Hepatocyte (in vitro differentiated cells): Measurements from ENCODE around the gene MAGI2. TPM values are rescaled to one million over a fixed set of nuclear protein-coding genes. Genes with fewer than 3 reads are reported as not detected.

Source experiments
- DNase-seq: peaks from one replicate; pipeline ENCODE4 v3.0.0-alpha.2; 2016; ENCODE audit warnings: low spot score
- H2AFZ ChIP-seq: fragments of 200-600 bp; sonication (generic); 2 replicates; pipeline ENCODE4 v1.6.0; 2016; ENCODE audit warnings: antibody characterized with exemption, mild to moderate bottlenecking
- H3K27ac ChIP-seq: fragments of 200-600 bp; sonication (generic); 2 replicates; pipeline ENCODE4 v1.5.1; 2016; ENCODE audit warnings: mild to moderate bottlenecking
- H3K27me3 ChIP-seq: fragments of 200-600 bp; sonication (generic); 2 replicates; pipeline ENCODE4 v1.6.1; 2016
- H3K36me3 ChIP-seq: fragments of 200-600 bp; sonication (generic); replicated peaks from 2 replicates; pipeline ENCODE4 v1.5.1; 2016; ENCODE audit warnings: low read depth; ENCODE audit not compliant: insufficient read depth
- H3K4me1 ChIP-seq: fragments of 200-600 bp; sonication (generic); 2 replicates; pipeline ENCODE4 v1.5.1; 2016; ENCODE audit warnings: mild to moderate bottlenecking, moderate library complexity; ENCODE audit not compliant: insufficient read depth
- H3K4me2 ChIP-seq: fragments of 200-600 bp; sonication (generic); 2 replicates; pipeline ENCODE4 v1.6.0; 2016
- H3K4me3 ChIP-seq: fragments of 200-600 bp; sonication (generic); 2 replicates; pipeline ENCODE4 v1.5.1; 2016; ENCODE audit warnings: mild to moderate bottlenecking
- H3K79me2 ChIP-seq: fragments of 200-600 bp; sonication (generic); 2 replicates; pipeline ENCODE4 v1.6.0; 2017; ENCODE audit warnings: mild to moderate bottlenecking
- H3K9me2 ChIP-seq: fragments of 200-600 bp; sonication (generic); replicated peaks from 2 replicates; pipeline ENCODE4 v1.6.0; 2017; ENCODE audit warnings: mild to moderate bottlenecking; ENCODE audit not compliant: insufficient read depth
- H3K9me3 ChIP-seq: fragments of 200-600 bp; sonication (generic); 2 replicates; pipeline ENCODE4 v1.5.1; 2016; ENCODE audit warnings: low read depth, mild to moderate bottlenecking
- H4K20me1 ChIP-seq: fragments of 200-600 bp; sonication (generic); 2 replicates; pipeline ENCODE4 v1.6.0; 2016; ENCODE audit warnings: mild to moderate bottlenecking; ENCODE audit not compliant: insufficient read depth, poor library complexity, severe bottlenecking
- CTCF ChIP-seq: fragments of 200-600 bp; sonication (generic); IDR thresholded peaks from 2 replicates; pipeline ENCODE4 v1.5.1; 2016; ENCODE audit warnings: antibody characterized with exemption, mild to moderate bottlenecking; ENCODE audit not compliant: poor library complexity
- EZH2 ChIP-seq: fragments of 200-600 bp; sonication (generic); IDR thresholded peaks from 2 replicates; pipeline ENCODE4 v1.6.1; 2016; ENCODE audit warnings: antibody characterized with exemption, mild to moderate bottlenecking, borderline replicate concordance
- EZH2phosphoT487 ChIP-seq: fragments of 200-600 bp; sonication (generic); IDR thresholded peaks from one replicate; pipeline ENCODE4 v1.6.1; 2018; ENCODE audit warnings: antibody characterized with exemption, mild to moderate bottlenecking, low read depth, moderate library complexity; ENCODE audit not compliant: unreplicated experiment, severe bottlenecking
- WGBS: methylation state at CpG from one replicate; pipeline ENCODE4 v1.1.6; 2016; ENCODE audit warnings: low lambda C conversion rate; ENCODE audit errors: missing lambda C conversion rate; 5-methylcytosine and 5-hydroxymethylcytosine counted together
- polyA plus RNA-seq: library from polyadenylated mRNA; unstranded; fragments of >200 nt; fragmentation: Nextera tagmentation; extraction: Ambion mirVana; gene quantifications from 2 replicates; pipeline ENCODE4 v1.2.1, GENCODE V29; 2016
- total RNA-seq: library from RNA; depleted of rRNA; stranded (reverse); fragments of >200 nt; gene quantifications from 2 replicates; pipeline ENCODE4 v1.2.3, GENCODE V29; 2014

The MAGI2 gene
- total and polyA plus RNA-seq, 2 experiments from 2014 or later, result 3.1 to 6.7 TPM

- Histone ChIP-seq H3K4me3 (no peak overlapping the region), H3K9me2 (no peaks in the 10 kb centered on the region), H3K27me3 (no peaks in the 10 kb centered on the region), H3K9me3 (no peaks in the 10 kb centered on the region), H3K27ac (no peak overlapping the region), H2AFZ (no peak overlapping the region), H4K20me1 (no peaks in the 10 kb centered on the region), H3K36me3 (no peaks in the 10 kb centered on the region), H3K79me2 (peaks cover 7% of the 10 kb centered on the region), H3K4me1 (peaks cover 17% of the 10 kb centered on the region), H3K4me2 (no peak overlapping the region)
- 90% methylated on average over 5 of the region's 5 CpGs for WGBS
- TF ChIP-seq EZH2 (no peak), CTCF (no peak)
- DNase-seq, result no peak
Observed at GRCh38 chr7:78015574-78016260, 1437.8 kb downstream of the MAGI2 start.

- no peaks in the 10 kb centered on the region for H3K36me3 ChIP-seq
- TF ChIP-seq EZH2, result no peak
- TF ChIP-seq CTCF, result no peak
- no peak for TF ChIP-seq EZH2phosphoT487
- no peak overlapping the region for H2AFZ ChIP-seq
- DNase-seq, result no peak
- H3K9me3 ChIP-seq, result no peaks in the 10 kb centered on the region
- H3K27ac ChIP-seq, result no peak overlapping the region
- H3K79me2 ChIP-seq, result peaks cover 7% of the 10 kb centered on the region
- no peaks in the 10 kb centered on the region for H3K9me2 ChIP-seq
- WGBS, result 65% methylated on average over 3 of the region's 3 CpGs
- H3K27me3 ChIP-seq, result no peaks in the 10 kb centered on the region
- peaks cover 17% of the 10 kb centered on the region for H3K4me1 ChIP-seq
- H4K20me1 ChIP-seq, result no peaks in the 10 kb centered on the region
- no peak overlapping the region for H3K4me2 ChIP-seq
- H3K4me3 ChIP-seq, result no peak overlapping the region
Observed at GRCh38 chr7:78014401-78014800, 1439.1 kb downstream of the MAGI2 start.

- Histone ChIP-seq H3K9me3 (no peaks in the 10 kb centered on the region), H3K27ac (no peak overlapping the region), H3K9me2 (no peaks in the 10 kb centered on the region), H3K4me1 (peaks cover 10% of the 10 kb centered on the region), H3K4me2 (no peak overlapping the region), H3K27me3 (no peaks in the 10 kb centered on the region), H2AFZ (no peak overlapping the region), H3K36me3 (no peaks in the 10 kb centered on the region), H3K4me3 (no peak overlapping the region), H3K79me2 (peaks cover 3% of the 10 kb centered on the region), H4K20me1 (no peaks in the 10 kb centered on the region)
- TF ChIP-seq EZH2phosphoT487, result no peak
- no peak for TF ChIP-seq CTCF
- WGBS, result 92% methylated on average over 3 of the region's 3 CpGs
- DNase-seq, result no peak
Observed at GRCh38 chr7:78013386-78013785, 1440.1 kb downstream of the MAGI2 start.

GRCh38 chr7:78011642-78012041, 1441.8 kb downstream of the MAGI2 start:
- no peak overlapping the region for H3K27ac ChIP-seq

More at GRCh38 chr7:78011642-78012041, 1441.8 kb downstream of the MAGI2 start:
- no peaks in the 10 kb centered on the region for H3K9me2 ChIP-seq
- DNase-seq, result no peak
- no peaks in the 10 kb centered on the region for H3K9me3 ChIP-seq
- H3K4me3 ChIP-seq, result no peak overlapping the region
- no peaks in the 10 kb centered on the region for H3K27me3 ChIP-seq
- no peaks in the 10 kb centered on the region for H3K36me3 ChIP-seq
- no peak for TF ChIP-seq EZH2
- no peak for TF ChIP-seq EZH2phosphoT487
- TF ChIP-seq CTCF, result no peak
- no peaks in the 10 kb centered on the region for H4K20me1 ChIP-seq
- H3K79me2 ChIP-seq, result no peaks in the 10 kb centered on the region
- no peak overlapping the region for H2AFZ ChIP-seq
- H3K4me2 ChIP-seq, result no peak overlapping the region
- no peaks in the 10 kb centered on the region for H3K4me1 ChIP-seq
- WGBS, result 62% methylated on average over 5 of the region's 5 CpGs
